Fibroblast of pulmonary artery (primary cell): ENCODE data around the gene SNX17.

ENCODE experiments used
- DNase-seq: peaks from one replicate; pipeline ENCODE4 v3.0.0-alpha.2; 2010; ENCODE audit warnings: low read depth
- H3K4me3 ChIP-seq: replicated peaks from 2 replicates; pipeline ENCODE4 v1.5.1; 2011; ENCODE audit warnings: low read depth, mild to moderate bottlenecking, control low read depth, low read length, moderate library complexity
- TF ChIP-seq, protein P1 (sequence below): IDR thresholded peaks from 2 replicates; pipeline ENCODE4 v1.5.1; 2011; ENCODE audit warnings: mild to moderate bottlenecking, control low read depth, low read length, inconsistent platforms; ENCODE audit errors: missing control alignments

SNX17 gene

DNA sequence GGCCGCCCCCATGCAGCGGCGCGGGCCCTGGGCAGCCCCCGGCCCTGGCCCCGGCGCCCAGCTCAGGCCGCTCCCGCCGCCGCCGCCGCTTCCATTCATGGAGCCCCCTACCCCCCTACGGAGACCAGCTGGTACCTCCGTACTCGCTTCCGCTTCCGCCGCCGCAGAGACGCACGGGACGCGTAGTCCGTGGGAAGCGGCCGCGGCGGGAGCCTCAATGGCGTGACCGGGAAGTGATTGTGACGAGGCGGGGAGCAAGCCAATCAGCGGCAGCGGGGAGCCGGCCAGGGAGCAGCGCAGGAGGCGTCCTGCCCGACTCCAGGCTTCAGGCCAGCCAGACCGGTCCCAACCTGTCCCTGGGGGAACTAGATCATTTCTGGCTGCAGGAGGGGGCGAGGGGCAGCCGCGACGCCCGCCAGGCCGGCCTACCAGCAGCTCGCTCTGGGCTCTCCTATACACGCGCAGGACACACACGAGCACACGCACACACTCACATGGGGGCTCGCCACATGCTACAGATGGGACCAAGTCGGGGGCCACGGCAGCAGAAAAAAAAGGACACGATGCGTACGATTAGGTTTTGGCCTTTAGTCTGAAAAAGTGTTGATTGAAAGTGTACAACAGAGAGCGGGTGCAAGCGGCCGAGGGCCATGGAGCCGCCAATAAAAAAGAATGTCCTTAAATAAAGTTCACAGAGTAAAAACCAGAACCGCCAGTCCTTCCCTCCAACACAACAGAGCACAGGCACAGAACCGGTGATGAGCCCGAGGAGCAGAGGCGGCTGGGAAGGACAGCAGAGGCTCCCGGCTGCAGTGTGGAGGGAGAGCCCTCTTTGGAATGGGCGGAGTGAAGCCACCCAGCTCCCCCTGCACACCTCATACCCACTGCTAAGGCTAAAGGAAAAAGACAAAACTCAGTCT, 10.5 kb downstream of the SNX17 start, which contains the start of gene ZNF513:
Gene ZNF513 (minus strand): TSS at position 109 of the 920 bp plus-strand sequence. CDS start 208 bp downstream, outside the sequence.
- DNase-seq, result peak; percentile 96
- TF ChIP-seq, protein P1, sequence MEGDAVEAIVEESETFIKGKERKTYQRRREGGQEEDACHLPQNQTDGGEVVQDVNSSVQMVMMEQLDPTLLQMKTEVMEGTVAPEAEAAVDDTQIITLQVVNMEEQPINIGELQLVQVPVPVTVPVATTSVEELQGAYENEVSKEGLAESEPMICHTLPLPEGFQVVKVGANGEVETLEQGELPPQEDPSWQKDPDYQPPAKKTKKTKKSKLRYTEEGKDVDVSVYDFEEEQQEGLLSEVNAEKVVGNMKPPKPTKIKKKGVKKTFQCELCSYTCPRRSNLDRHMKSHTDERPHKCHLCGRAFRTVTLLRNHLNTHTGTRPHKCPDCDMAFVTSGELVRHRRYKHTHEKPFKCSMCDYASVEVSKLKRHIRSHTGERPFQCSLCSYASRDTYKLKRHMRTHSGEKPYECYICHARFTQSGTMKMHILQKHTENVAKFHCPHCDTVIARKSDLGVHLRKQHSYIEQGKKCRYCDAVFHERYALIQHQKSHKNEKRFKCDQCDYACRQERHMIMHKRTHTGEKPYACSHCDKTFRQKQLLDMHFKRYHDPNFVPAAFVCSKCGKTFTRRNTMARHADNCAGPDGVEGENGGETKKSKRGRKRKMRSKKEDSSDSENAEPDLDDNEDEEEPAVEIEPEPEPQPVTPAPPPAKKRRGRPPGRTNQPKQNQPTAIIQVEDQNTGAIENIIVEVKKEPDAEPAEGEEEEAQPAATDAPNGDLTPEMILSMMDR, result no peak
- H3K4me3 ChIP-seq, result peak within 1 kb of the TSS; percentile 87

DNA sequence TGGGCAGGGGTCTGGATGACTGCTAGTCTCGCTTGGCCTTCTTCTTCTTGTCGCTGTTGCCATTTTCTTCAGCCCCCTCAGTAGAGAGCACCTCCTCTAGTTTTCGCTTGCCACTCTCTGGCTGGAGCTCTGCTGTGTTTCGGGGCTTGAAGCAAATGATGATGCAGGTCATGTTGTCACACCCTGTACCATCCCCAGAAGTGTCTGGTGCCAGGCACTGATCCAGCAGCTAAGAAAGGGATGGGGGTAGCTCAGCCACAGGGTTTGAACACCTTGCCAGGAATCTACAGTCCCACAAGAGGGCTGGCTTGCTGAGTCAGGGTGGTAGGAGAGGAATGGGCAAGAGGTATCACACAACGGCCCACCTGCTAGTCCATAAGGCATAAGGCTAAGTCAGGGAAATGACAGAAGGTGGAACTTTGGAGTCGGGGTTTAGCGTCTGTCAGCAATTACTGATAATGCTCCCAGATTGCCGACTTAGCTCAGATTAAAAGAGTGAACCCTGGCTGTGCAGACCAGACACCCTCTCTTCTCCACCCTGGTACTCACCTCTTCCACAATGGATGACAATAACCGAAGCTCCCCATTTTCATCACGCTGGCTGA, 11.3 kb downstream of the SNX17 start:
- DNase-seq, result no peak
- TF ChIP-seq, protein P1, result no peak
- H3K4me3 ChIP-seq, result no peak overlapping the region

DNA sequence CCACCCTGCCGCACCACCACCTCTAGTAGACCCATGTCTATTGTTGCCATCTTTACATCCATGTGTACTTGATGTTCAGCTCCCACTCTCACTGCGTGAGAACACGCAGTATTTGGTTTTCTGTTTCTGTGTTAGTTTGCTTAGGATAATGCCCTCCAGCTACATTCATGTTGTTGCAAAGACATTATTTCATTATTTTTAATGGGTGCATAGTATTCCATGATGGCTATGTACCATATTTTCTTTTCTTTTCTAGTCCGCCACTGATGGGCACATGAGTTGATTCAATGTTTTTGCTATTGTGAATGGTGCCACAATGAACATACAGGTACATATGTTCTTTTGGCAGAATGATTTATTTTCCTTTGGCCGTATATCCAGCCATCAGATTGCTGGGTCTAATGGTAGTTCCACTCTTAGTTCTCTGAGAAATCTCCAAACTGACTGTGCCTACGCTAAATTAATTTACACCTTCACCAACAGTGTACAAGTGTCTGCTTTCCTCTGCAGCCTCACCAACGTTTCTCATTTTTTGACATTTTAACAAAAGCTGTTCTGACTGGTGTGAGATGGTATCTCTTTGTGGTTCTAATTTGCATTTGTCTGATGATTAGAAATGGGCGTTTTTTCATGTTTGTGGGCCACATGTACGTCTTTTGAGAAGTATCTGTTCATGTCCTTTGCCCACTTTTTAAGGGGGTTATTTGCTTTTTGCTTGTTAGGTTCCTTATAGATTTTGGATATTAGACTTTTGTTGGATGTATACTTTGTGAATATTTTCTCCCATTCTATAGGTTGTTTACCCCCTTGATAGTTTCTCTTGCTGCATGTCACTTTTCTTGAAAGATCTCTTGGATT, 20.6 kb downstream of the SNX17 start:
- DNase-seq, result no peak
- TF ChIP-seq, protein P1, result no peak
- H3K4me3 ChIP-seq, result no peak overlapping the region

DNA sequence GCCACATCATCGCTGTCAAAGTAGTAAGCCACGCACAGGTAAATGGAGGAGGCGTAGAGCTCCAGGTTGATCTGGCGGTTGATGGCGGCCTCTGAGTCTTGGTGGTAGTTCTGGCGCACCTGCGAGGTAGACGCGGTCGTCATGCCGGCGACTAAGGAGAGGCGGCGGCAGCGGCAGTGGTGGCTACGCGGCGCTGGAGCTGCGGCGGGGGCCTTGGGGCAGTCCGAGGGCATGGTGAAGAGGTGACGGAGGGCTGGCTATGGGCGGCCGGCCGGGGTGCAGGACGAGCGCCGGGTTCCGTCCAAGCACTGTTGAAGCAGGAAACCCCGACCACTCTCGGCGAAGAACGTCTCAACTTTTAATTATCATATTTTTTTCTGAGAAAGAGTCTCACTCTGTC, 22.8 kb downstream of the SNX17 start:
- TF ChIP-seq, protein P1, result no peak
- no peak for DNase-seq
- H3K4me3 ChIP-seq, result no peak overlapping the region

DNA sequence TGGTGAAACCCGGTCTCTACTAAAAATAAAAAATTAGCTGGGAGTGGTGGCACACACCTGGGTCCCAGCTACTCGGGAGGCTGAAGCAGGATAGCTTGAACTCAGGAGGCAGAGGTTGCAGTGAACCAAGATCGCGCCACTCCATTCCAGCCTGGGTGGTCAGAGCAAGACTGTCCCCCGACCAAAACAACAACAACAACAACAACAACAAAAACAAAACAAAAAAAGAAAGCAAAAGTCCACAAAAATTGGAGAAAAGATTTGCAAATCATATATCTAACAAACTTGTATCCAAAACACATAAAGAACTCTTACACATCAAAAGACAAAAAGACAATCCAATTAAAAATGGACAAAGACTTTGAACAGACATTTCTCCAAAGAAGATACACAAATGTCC, 28.5 kb downstream of the SNX17 start:
- TF ChIP-seq, protein P1, result no peak
- no peak overlapping the region for H3K4me3 ChIP-seq
- no peak for DNase-seq

- no peak overlapping the region for H3K4me3 ChIP-seq
- DNase-seq, result no peak
- TF ChIP-seq, protein P1, result no peak
Observed at GRCh38 chr2:27400348-27401135, 30.1 kb downstream of the SNX17 start.
